SHP77 treated with DMSO at 0.1 percent for 48 hours (cell line): Measurements from ENCODE around the gene ESD.
"Not testable (repeated sequence)": the region's sequence is repeated elsewhere in the genome, so short reads cannot be mapped to it uniquely, and the experiment has no call there.

Experiments
- DNase-seq: peaks from one replicate; lab custom pipeline; 2025; lab: John Stamatoyannopoulos, UW

Gene ESD

DNA sequence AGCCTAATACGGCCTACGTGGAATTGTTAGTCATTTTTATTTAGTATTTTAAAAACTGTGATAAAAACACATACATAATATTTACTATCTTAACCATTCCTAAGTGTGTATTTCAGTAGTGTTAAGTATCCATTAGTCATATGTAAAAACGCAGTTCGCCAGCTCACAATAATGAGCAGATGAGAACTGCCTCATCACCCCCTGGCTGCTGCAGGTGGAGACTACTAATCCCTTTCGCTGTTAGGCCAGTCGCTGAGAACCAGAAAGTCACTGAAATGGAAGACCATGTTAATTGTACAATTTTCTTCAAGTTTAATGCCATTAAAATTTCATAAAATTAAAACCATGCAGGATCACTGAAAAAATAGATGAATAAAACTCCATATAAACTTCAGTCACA lies 1.6 kb downstream of the ESD start:
- no peak for DNase-seq

DNA sequence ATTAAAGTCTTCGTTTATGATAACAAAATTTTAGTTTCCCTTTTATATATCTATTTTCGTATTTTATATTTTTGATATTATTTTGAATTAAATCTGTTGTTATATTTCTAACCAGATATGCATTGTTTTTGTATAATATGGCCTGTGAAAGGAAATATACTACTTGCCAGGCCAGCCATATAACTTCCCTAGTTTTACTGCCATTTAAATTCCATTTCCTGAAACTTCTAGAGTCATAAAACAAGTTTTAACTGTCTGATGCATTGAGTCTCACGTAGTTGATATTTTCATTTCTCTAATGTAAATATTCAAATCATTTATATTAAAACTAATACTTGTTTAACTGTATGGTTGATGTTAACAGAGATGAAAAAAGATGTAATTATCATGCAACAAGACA lies 13.5 kb downstream of the ESD start:
- no peak for DNase-seq

DNA sequence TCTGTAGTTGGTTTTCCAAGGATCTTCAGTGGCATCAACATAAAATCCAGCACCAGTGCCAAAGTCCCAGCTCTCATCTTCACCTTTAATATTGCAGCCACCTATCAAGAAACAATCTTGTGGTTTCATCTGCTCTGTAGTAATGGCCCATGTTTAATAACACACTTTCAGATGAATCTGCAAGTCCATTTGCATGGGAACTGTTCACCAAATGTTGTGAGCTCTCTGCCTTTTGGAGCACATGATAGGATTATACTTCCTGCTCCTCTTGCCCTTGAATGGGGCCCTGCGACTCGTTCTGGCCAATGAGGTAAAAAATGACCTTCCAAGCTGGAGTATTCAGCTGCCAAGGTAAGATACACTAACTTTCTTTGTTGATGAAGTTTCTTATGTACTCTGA lies 14.3 kb downstream of the ESD start:
- DNase-seq = no peak

DNA sequence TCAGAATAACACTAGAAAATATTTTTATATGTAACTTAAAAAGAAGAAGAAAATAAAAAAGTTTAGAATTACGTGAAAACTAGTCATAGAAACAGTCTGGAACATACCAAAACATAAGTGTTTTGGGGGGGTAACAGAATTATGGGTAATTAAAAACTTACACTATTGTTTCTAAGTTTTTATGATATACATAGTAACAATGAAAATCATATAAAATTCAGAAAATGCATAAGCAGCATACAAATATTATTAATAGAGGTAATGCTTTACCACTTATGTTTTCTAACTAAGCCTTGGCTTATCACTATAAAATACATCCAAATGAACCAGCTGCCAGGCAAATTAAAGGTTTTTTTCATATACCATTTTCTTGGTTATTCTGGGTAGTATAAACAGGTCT lies 14.9 kb downstream of the ESD start:
- DNase-seq = no peak

DNA sequence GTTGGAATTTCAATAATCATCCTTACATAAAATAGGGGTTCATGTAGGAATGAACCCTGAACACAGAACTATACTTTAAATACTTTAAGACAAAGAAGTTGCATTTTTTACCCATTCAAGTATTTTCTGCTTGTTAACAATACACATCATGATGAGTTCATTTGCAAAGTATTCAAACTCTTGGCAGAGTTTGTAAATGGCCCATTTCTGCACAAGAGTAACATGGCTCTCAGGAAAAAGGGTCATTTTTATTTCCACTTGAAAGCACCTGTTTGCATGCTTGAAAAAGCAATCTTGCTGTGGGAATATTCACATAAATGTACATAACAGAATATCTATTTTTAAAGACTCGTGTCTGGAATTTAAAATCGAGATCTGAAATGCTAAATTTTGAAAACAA lies 18.1 kb downstream of the ESD start:
- DNase-seq = no peak

GRCh38 chr13:46778095-46778494 lies 18.9 kb downstream of the ESD start:
- no peak for DNase-seq

DNA sequence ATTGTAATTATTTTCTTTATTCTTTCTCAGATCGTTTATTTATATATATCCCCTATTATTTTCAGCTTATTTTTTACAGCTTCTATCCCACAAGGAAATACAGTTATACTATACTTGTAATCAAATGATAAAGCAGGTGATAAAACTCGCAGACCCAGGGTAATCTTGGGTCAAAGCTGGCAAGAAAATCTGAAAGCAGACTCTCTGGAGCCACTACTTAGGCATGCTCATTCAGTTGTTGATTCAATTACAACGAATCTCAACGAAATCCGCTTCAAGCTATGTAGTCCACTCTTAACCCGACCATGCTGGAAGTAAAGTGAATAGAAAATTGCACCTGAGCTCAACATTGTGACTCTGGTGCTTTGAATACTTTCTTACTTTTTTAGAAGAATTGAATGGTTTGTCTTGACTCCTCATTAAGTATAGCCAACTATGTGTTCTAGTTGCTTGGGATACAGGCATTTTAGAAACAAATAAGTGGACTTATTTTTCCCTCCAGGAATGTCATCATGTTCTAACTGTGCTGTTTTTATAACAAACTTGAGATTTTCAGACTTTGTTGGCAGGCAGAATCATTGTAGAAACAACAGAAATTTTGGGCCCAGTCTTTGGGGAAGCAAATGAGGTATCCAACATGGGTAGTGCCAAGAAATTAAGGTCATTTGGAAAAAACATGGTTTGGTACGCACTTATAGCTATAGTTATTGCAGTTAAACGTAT lies 21.4 kb downstream of the ESD start:
- no peak for DNase-seq

DNA sequence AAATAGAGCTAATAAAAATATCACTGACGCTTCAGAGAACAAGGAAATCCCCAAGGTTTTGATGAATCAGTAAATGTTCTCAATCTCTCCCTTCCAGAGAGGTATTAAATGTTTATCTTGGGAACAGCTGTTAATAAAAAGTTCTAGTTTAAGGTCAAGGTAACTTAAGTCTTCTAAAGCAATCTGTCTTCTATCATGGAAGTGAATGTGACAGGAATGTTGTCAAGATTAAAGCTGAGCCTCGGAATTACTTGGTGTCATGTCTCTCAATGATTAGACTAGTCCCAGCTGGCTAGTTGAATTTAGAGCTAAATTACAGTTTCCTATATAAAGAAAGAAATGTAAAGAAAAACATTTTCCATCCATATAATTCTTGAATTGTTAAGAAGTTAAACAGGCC lies 23.4 kb downstream of the ESD start:
- no peak for DNase-seq

DNA sequence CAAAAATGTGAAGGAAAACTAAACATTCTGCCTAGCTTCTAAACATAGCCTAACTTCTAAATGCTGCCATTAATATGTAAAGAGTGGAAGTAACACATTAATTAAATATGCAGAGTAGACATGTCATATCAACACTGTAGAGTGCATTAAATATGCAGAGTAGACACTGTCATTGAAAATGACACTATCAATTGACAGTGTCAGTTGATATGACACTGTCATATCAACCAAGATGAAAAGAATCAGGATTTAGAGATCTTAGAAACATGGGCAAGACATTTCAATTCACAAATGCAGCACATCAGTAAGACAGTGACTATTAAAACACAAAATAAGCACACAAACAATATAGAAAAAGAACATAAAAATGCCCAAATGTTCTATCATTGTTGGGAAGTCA lies 25.3 kb downstream of the ESD start:
- no peak for DNase-seq

DNA sequence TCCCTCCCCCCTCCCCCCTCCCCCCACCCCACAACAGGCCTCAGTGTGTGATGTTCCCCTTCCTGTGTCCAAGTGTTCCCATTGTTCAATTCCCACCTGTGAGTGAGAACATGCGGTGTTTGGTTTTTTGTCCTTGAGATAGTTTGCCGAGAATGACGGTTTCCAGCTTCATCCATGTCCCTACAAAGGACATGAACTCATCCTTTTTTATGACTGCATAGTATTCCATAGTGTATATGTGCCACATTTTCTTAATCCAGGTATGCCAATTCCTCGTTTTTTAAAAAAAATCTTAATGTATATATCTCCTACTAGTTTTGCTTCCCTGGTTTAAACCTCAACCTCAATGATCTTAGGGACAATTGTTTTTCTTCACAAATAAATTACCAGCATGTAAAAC lies 27.0 kb downstream of the ESD start:
- not testable (repeated sequence) for DNase-seq

DNA sequence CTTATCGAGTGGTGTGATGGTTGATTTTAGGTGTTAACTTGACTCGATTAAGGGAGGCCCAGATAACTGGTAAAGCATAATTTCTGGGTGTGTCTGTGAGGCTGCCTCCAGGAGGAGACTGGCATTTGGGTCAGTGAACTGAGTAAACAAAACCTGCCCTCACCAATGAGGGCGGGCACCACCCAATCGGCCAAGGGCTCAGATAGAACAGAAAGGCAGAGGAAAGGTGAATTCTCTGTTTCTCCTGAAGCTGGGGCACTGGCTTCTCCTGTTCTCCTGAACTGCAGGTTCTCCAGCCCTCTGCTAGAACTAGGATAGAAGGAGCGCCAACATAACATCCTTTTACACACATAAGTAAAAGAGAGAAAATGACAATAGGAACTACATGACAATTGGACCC lies 35.1 kb downstream of the ESD start:
- no peak for DNase-seq

DNA sequence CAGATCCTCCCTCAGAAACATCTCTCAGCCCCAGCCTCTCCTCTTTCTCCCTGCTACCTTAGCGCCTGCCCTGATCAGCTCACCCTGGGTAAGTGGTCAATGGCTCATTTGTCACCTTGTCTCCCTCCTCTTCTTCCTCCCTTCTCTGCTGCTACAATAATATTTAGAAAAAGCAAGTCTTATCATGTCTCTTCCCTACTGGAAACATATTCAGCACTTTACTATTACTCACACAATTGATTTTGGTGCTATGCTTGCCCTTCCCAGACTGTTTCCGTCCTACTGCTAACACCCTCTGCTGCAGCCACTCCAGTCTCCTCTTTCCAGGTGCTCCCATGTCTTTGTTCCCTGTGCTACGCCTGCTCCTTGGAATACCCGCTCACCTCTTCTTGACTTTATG lies 35.8 kb downstream of the ESD start:
- DNase-seq = no peak

DNA sequence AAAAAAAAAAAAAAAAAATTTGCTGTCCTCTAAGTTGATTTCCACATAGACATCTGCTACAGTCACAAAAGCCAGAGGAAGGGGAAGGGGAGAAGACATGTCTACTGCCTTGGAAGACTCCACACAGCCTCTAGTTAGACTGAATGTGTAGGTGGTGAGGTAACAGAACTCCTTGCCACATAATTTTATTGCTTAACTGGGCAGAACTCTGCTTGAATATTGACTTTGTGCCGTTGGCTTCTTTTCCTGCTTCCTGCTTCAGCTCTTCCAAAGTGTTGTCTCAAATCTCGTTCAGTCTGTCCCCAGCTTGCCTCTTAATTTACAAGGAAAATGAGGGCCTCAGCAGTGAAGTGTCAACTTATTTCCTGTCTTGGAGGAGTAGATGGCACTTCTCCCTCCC lies 37.1 kb downstream of the ESD start:
- no peak for DNase-seq

- DNase-seq = no peak
Measured at GRCh38 chr13:46757640-46758039, 39.3 kb downstream of the ESD start.

GRCh38 chr13:46756977-46757376 lies 40.0 kb downstream of the ESD start:
- DNase-seq = no peak

DNA sequence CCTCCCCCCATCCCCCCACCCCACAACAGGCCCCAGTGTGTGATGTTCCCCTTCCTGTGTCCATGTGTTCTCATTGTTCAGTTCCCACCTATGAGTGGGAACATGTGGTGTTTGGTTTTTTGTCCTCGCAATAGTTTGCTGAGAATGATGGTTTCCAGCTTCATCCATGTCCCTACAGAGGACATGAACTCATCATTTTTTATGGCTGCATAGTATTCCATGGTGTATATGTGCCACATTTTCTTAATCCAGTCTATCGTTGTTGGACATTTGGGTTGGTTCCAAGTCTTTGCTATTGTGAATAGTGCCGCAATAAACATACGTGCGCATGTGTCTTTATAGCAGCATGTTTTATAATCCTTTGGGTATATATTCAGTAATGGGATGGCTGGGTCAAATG lies 41.5 kb downstream of the ESD start:
- DNase-seq = not testable (repeated sequence)

- no peak for DNase-seq
Measured at GRCh38 chr13:46754812-46755211, 42.1 kb downstream of the ESD start.

DNA sequence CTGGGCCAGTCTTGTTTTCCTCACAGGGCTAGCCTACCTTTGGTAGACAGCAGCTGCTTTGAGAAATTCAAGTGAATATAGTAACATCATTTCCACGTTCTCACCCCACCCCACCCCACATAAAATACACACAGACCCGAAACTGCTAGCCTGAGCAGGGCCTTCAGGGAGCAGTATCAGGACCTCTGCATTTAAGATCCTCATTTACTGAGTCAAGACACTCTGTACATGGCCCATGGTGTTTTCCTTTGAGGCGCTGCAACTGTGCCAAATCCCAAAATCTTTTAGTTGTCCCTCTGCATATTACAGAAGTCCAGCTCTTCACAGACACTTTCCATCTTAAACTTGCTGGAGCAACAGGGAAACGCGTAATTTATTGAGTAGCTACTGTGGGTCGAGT lies 43.0 kb downstream of the ESD start:
- no peak for DNase-seq

DNA sequence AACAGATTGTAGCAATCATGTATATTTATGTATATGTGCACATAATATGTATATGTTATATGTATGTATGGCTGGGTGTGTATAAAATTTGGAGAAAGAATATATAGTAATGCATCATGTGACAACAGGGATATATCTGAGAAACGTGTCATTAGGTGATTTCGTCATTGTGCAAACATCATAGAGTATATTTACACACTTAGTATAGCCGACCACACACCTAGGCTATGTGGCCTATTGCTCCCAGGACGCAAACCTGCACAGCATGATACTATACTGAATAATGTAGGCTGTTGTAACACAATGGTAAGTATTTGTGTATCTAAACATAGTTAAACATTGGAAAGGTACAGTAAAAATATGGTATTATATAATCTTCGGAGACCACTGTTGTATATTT lies 43.8 kb downstream of the ESD start:
- DNase-seq = no peak

GRCh38 chr13:46751811-46752635 lies 44.9 kb downstream of the ESD start:
- no peak for DNase-seq

GRCh38 chr13:46749951-46750350 lies 47.0 kb downstream of the ESD start:
- DNase-seq = no peak

GRCh38 chr13:46748300-46748699 lies 48.7 kb downstream of the ESD start:
- DNase-seq = no peak

- DNase-seq = no peak
Measured at GRCh38 chr13:46747031-46747820, 49.7 kb downstream of the ESD start.
